ENCODE data around the gene UFSP1.
A peak's percentile ranks its signal among the peaks of the same experiment; 100 is the strongest.

DNA sequence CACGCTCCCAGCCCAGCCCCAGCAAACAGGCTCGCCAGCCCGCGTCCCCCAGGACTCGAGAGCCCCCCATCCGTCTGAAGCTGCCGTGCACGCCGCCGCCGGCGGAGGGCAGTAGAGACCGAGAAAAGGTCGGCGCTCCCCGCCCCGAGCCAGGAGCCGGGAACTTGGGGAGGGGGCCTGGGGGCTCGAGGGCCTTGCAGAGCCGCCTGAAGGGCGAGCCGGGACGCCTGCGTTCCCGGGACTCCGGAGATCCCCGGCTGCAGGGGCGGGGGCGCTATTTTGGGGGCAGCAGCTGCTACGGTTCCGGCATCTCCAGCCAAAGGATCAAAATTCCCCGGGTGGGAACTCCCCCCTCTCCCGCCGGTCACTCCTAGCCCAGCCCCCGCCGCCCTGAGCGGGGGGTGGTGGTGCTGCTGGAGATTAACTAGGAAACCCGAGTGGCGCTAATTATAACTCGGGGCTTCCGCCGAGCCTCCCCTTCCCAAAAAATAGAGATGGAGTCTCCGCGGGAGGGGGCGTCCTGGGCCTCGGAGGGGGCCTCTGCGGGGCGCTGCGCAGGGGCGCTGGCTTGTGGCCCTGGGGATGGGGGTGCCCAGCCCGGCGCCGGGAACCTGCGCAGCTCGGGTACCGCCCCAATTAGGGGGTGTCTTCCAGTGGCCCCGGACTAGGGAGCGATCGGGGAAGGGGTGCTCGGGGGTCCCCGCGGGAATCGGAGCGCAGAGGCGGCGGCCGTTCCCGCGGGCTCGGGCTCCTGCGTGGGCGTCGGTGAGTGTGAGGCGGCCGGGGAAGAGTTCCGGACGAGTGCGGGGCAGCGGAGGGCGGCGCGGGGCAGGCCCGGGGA is 5.6 kb upstream of the UFSP1 start:
- TF ChIP-seq CTCF (IDR thresholded peaks at IDR 0.05): peak; percentile 75 to 82 (median 80)
- TF ChIP-seq POLR2A (IDR thresholded peaks at IDR 0.05): no peak

All from body of pancreas (tissue), 4 donors.